ENCODE data around the gene OTUB2.

The OTUB2 gene

DNA sequence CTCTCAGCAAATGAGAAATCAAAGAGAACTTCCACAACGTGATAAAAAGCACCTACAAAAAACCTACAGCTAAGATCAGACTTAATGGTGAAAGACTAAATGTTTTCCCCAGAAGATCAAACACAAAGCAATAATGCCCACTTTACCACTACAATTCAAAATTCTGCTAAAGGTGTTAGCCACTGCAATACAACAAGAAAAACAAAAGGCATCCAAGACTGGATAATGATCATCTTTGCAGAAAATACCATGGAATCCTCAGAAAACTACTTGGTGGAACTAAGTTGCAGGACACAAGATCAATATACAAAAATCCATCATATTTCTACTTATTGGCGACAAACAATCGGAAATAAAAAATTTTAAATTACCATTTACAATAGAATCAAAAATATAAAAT is 48.4 kb downstream of the OTUB2 start:
- Histone ChIP-seq H3K4me1 (ENCODE audit: control insufficient read depth in 1 of 2, insufficient read depth in 2 of 2, low read length in 2 of 2) (peaks cover 0 to 3% of the 10 kb centered on the region in 2 experiments), H3K9ac (ENCODE audit: low read length) (no peak overlapping the region), H4K91ac (ENCODE audit: low read depth, low read length) (no peak overlapping the region), H3K36me3 (ENCODE audit: control insufficient read depth in 1 of 2, insufficient read depth in 2 of 2, low read length in 2 of 2) (peaks cover 3 to 14% of the 10 kb centered on the region in 2 experiments), H3K4me3 (ENCODE audit: low read depth, low read length) (no peak overlapping the region), H3K14ac (ENCODE audit: low read length) (no peak overlapping the region), H2BK5ac (ENCODE audit: low read depth, low read length, poor library complexity) (no peak overlapping the region), H4K8ac (ENCODE audit: low read depth, low read length) (no peak overlapping the region), H3K4ac (ENCODE audit: low read depth, low read length) (no peak overlapping the region), H3K27ac (ENCODE audit: low read depth, low read length) (no peak overlapping the region), H2BK120ac (ENCODE audit: insufficient read depth, low read length, poor library complexity) (no peak overlapping the region), H3K23ac (ENCODE audit: low read length) (no peak overlapping the region), H4K12ac (ENCODE audit: low read depth, low read length) (no peak overlapping the region), H3K27me3 (ENCODE audit: insufficient read depth, low read length) (no peaks in the 10 kb centered on the region), H3K9me3 (ENCODE audit: insufficient read depth, low read depth, low read length) (no peaks in the 10 kb centered on the region), H2AK5ac (ENCODE audit: low read length) (no peak overlapping the region), H3K79me1 (ENCODE audit: low read length) (no peaks in the 10 kb centered on the region), H3K4me2 (ENCODE audit: low read length) (no peak overlapping the region), H2BK12ac (ENCODE audit: low read length) (no peak overlapping the region), H3K79me2 (ENCODE audit: control insufficient read depth, insufficient read depth, low read length, poor library complexity) (peaks cover 7% of the 10 kb centered on the region), H2AFZ (ENCODE audit: insufficient read depth, low read length, poor library complexity) (no peak overlapping the region), H3K18ac (ENCODE audit: low read length) (no peak overlapping the region)
- no CpG with 5 or more reads among the region's 3 CpGs for WGBS (ENCODE audit: extremely low coverage, insufficient coverage, insufficient read length)
- DNase-seq, result no peak

DNA sequence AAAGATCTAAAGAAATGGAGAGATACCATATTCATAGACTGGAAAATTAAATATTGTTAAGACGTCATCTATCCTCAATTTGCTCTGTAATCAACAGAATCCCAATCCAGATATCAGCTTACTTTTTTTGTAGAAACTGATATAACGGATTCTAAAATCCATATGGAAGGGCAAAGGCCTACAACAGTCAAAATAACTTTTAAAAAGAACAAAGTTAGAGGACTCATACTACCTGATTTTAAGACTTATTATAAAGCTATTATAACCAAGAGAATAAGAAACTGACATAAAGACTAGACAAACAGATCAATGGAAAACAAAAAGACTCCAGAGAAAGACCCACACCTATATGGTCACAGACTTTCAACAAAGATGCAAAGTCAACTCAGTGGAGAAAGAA is 48.9 kb downstream of the OTUB2 start:
- Histone ChIP-seq H3K79me1 (ENCODE audit: low read length) (no peaks in the 10 kb centered on the region), H4K91ac (ENCODE audit: low read depth, low read length) (no peak overlapping the region), H3K18ac (ENCODE audit: low read length) (no peak overlapping the region), H2BK120ac (ENCODE audit: insufficient read depth, low read length, poor library complexity) (no peak overlapping the region), H3K9me3 (ENCODE audit: insufficient read depth, low read depth, low read length) (no peaks in the 10 kb centered on the region), H3K27ac (ENCODE audit: low read depth, low read length) (no peak overlapping the region), H4K12ac (ENCODE audit: low read depth, low read length) (no peak overlapping the region), H3K4me1 (ENCODE audit: control insufficient read depth in 1 of 2, insufficient read depth in 2 of 2, low read length in 2 of 2) (peaks cover 0 to 4% of the 10 kb centered on the region in 2 experiments), H3K4me3 (ENCODE audit: low read depth, low read length) (no peak overlapping the region), H3K14ac (ENCODE audit: low read length) (no peak overlapping the region), H2BK5ac (ENCODE audit: low read depth, low read length, poor library complexity) (no peak overlapping the region), H2AK5ac (ENCODE audit: low read length) (no peak overlapping the region), H3K4me2 (ENCODE audit: low read length) (no peak overlapping the region), H3K36me3 (ENCODE audit: control insufficient read depth in 1 of 2, insufficient read depth in 2 of 2, low read length in 2 of 2) (peaks cover 3 to 14% of the 10 kb centered on the region in 2 experiments), H3K4ac (ENCODE audit: low read depth, low read length) (no peak overlapping the region), H3K23ac (ENCODE audit: low read length) (no peak overlapping the region), H3K27me3 (ENCODE audit: insufficient read depth, low read length) (no peaks in the 10 kb centered on the region), H3K9ac (ENCODE audit: low read length) (no peak overlapping the region), H2AFZ (ENCODE audit: insufficient read depth, low read length, poor library complexity) (no peak overlapping the region), H4K8ac (ENCODE audit: low read depth, low read length) (no peak overlapping the region), H3K79me2 (ENCODE audit: control insufficient read depth, insufficient read depth, low read length, poor library complexity) (peaks cover 9% of the 10 kb centered on the region), H2BK12ac (ENCODE audit: low read length) (no peak overlapping the region)
- no CpG with 5 or more reads among the region's 2 CpGs for WGBS (ENCODE audit: extremely low coverage, insufficient coverage, insufficient read length)
- DNase-seq, result no peak

DNA sequence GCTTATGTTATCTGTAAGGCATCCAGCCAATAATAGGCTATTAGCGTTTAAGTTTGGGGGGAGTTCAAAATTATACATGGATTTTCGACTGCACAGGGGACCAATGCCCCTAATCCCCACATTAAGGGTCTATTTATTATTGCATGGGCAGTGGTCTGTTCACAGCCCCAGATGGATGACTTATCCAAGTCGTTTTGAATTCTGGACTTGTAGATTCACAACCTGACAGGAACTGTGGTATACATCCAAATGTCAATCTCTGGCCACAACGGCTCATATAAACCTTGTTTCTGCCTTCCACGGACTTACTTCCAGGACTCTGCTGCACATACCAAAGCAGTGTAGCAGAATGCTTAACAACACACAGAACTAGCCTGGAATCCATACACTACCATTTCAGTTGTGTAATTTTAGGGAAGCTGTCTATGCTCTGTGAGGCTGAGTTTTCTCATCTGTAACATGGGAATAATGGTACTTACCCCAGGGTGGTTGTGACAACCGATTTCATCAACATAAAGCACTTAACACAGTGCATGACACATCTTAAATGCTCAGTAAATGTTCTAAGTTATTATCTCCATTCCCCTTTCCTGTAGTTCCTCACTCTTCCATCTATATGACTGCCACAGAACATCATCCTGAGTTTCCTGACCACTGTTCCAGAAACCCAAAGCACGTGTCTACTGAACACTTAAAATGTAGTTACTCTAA is 51.1 kb downstream of the OTUB2 start:
- H4K12ac ChIP-seq (ENCODE audit: low read depth, low read length), result no peak overlapping the region
- H2BK5ac ChIP-seq (ENCODE audit: low read depth, low read length, poor library complexity), result no peak overlapping the region
- H3K4ac ChIP-seq (ENCODE audit: low read depth, low read length), result peak overlapping the region; percentile 72
- H3K79me1 ChIP-seq (ENCODE audit: low read length), result peaks cover 4% of the 10 kb centered on the region
- no peak overlapping the region for H3K9ac ChIP-seq (ENCODE audit: low read length)
- no peak overlapping the region for H3K27ac ChIP-seq (ENCODE audit: low read depth, low read length)
- H3K14ac ChIP-seq (ENCODE audit: low read length), result no peak overlapping the region
- no peaks in the 10 kb centered on the region for H3K9me3 ChIP-seq (ENCODE audit: insufficient read depth, low read depth, low read length)
- no peak overlapping the region for H4K91ac ChIP-seq (ENCODE audit: low read depth, low read length)
- H2BK120ac ChIP-seq (ENCODE audit: insufficient read depth, low read length, poor library complexity), result no peak overlapping the region
- DNase-seq, result peak in 1 of 2 donors; percentile 10
- no peak overlapping the region for H2AFZ ChIP-seq (ENCODE audit: insufficient read depth, low read length, poor library complexity)
- no CpG with 5 or more reads among the region's 7 CpGs for WGBS (ENCODE audit: extremely low coverage, insufficient coverage, insufficient read length)
- H3K4me3 ChIP-seq (ENCODE audit: low read depth, low read length), result no peak overlapping the region
- peaks cover 3 to 14% of the 10 kb centered on the region in 2 experiments for H3K36me3 ChIP-seq (ENCODE audit: control insufficient read depth in 1 of 2, insufficient read depth in 2 of 2, low read length in 2 of 2)
- no peak overlapping the region for H3K18ac ChIP-seq (ENCODE audit: low read length)
- H2AK5ac ChIP-seq (ENCODE audit: low read length), result no peak overlapping the region
- no peak overlapping the region for H3K4me2 ChIP-seq (ENCODE audit: low read length)
- H4K8ac ChIP-seq (ENCODE audit: low read depth, low read length), result no peak overlapping the region
- no peak overlapping the region for H2BK12ac ChIP-seq (ENCODE audit: low read length)
- H3K27me3 ChIP-seq (ENCODE audit: insufficient read depth, low read length), result no peaks in the 10 kb centered on the region
- H3K4me1 ChIP-seq (ENCODE audit: control insufficient read depth in 1 of 2, insufficient read depth in 2 of 2, low read length in 2 of 2), result peaks cover 0 to 7% of the 10 kb centered on the region in 2 experiments
- no peak overlapping the region for H3K23ac ChIP-seq (ENCODE audit: low read length)
- H3K79me2 ChIP-seq (ENCODE audit: control insufficient read depth, insufficient read depth, low read length, poor library complexity), result peaks cover 15% of the 10 kb centered on the region

DNA sequence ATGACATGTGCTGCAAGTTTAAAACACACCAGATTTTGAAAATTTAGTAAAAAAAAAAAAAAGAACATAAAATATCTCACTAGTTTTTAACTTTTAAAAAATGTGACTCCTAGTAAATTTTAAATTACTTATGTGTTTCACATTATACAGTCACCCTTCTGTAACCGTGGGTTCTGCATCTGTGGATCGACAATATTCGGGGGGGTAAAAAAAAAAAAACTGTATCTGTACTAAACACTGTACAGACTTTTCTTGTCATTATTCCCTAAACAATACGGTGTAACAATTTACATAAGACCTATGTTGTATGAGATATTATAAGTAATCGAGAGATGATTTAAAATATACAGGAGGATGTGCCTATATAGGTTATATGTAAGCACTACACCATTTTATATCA is 51.7 kb downstream of the OTUB2 start:
- peaks cover 4% of the 10 kb centered on the region for H3K79me1 ChIP-seq (ENCODE audit: low read length)

More for the DNA sequence above, 51.7 kb downstream of the OTUB2 start:
- no peak for DNase-seq
- no peak overlapping the region for H4K8ac ChIP-seq (ENCODE audit: low read depth, low read length)
- H3K36me3 ChIP-seq (ENCODE audit: control insufficient read depth in 1 of 2, insufficient read depth in 2 of 2, low read length in 2 of 2), result peaks cover 3 to 14% of the 10 kb centered on the region in 2 experiments
- no peak overlapping the region for H4K12ac ChIP-seq (ENCODE audit: low read depth, low read length)
- H2AFZ ChIP-seq (ENCODE audit: insufficient read depth, low read length, poor library complexity), result no peak overlapping the region
- H3K4me1 ChIP-seq (ENCODE audit: control insufficient read depth in 1 of 2, insufficient read depth in 2 of 2, low read length in 2 of 2), result peaks cover 0 to 7% of the 10 kb centered on the region in 2 experiments
- H3K14ac ChIP-seq (ENCODE audit: low read length), result no peak overlapping the region
- no CpG with 5 or more reads among the region's 5 CpGs for WGBS (ENCODE audit: extremely low coverage, insufficient coverage, insufficient read length)
- H3K4me3 ChIP-seq (ENCODE audit: low read depth, low read length), result no peak overlapping the region
- peaks cover 13% of the 10 kb centered on the region for H3K79me2 ChIP-seq (ENCODE audit: control insufficient read depth, insufficient read depth, low read length, poor library complexity)
- H3K9me3 ChIP-seq (ENCODE audit: insufficient read depth, low read depth, low read length), result no peaks in the 10 kb centered on the region
- no peak overlapping the region for H3K4me2 ChIP-seq (ENCODE audit: low read length)
- no peak overlapping the region for H3K27ac ChIP-seq (ENCODE audit: low read depth, low read length)
- H2AK5ac ChIP-seq (ENCODE audit: low read length), result no peak overlapping the region
- H4K91ac ChIP-seq (ENCODE audit: low read depth, low read length), result no peak overlapping the region
- no peak overlapping the region for H3K4ac ChIP-seq (ENCODE audit: low read depth, low read length)
- H3K23ac ChIP-seq (ENCODE audit: low read length), result no peak overlapping the region
- H2BK120ac ChIP-seq (ENCODE audit: insufficient read depth, low read length, poor library complexity), result no peak overlapping the region
- no peak overlapping the region for H2BK5ac ChIP-seq (ENCODE audit: low read depth, low read length, poor library complexity)
- no peak overlapping the region for H3K9ac ChIP-seq (ENCODE audit: low read length)
- H3K27me3 ChIP-seq (ENCODE audit: insufficient read depth, low read length), result no peaks in the 10 kb centered on the region
- no peak overlapping the region for H3K18ac ChIP-seq (ENCODE audit: low read length)
- H2BK12ac ChIP-seq (ENCODE audit: low read length), result no peak overlapping the region

Data from trophoblast cell (in vitro differentiated cells and primary cell).